ENCODE data around the gene ZNF579. TPM values are rescaled to one million over a fixed set of nuclear protein-coding genes. Genes with fewer than 3 reads are reported as not detected.

The ZNF579 gene
- total RNA-seq, 1 donor from 2014 or later = 15.7 TPM

DNA sequence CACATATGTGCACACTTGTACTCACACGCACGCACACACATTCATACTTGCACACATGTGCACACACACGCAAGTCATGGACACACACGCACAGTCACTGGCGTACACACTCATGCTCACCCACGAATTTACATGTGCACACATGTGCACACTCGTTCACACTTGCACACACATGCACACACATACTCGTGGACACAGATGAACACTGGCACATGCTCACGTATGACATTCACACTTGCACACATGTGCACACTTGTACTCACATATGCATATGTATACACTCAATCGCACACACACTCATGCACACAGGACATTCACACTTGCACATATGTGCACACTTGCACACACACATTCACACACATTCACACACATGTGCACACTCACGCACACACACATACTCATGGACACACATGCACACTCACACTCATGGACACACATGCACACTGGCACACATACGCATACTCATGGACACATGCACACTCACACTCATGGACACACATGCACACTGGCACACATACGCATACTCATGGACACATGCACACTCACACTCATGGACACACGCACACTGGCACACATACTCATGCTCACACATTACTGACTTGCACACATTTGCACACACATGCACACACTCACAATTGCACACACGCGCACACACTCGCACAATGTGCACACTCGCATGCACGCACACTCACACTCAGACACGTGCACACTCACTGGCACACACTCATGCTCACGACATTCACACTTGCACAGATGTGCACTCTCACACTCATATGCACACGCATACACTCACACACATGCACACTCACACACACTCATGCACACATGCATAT lies 53.2 kb downstream of the ZNF579 start:
- ATAC-seq (no peak), DNase-seq (no peak)
- intact Hi-C loops (cut with DNase I) = no loop called here
- Histone ChIP-seq H3K9me3 (no peaks in the 10 kb centered on the region), H3K4me3 (no peak overlapping the region), H3K36me3 (no peaks in the 10 kb centered on the region), H3K27ac (no peak overlapping the region), H3K4me1 (peaks cover 3% of the 10 kb centered on the region), H3K27me3 (no peaks in the 10 kb centered on the region)
- no peak for TF ChIP-seq CTCF (IDR thresholded peaks at IDR 0.05)

Other genes starting within 250 kb of the ZNF579 start
- 11.7 TPM for gene KMT5C, start 241.0 kb downstream of the ZNF579 start, total RNA-seq
- gene COX6B2, start 226.1 kb downstream of the ZNF579 start, total RNA-seq = not detected
- not detected for gene GARIN5B, start 217.6 kb downstream of the ZNF579 start, total RNA-seq
- gene IL11, start 210.4 kb downstream of the ZNF579 start, total RNA-seq = 0.84 TPM
- gene TMEM190, start 204.0 kb downstream of the ZNF579 start, total RNA-seq = not detected
- gene TMEM238, start 196.6 kb downstream of the ZNF579 start, total RNA-seq = 19.8 TPM
- 1,343 TPM for gene RPL28, start 194.9 kb downstream of the ZNF579 start, total RNA-seq
- 19.5 TPM for gene UBE2S, start 173.1 kb downstream of the ZNF579 start, total RNA-seq
- gene SHISA7, start 137.5 kb downstream of the ZNF579 start, total RNA-seq = not detected
- gene ISOC2, start 119.2 kb downstream of the ZNF579 start, total RNA-seq = 25.3 TPM
- gene C19orf85, start 116.1 kb downstream of the ZNF579 start, total RNA-seq = not detected
- 10.2 TPM for gene ZNF628, start 104.2 kb downstream of the ZNF579 start, total RNA-seq
- 14.7 TPM for gene NAT14, start 95.7 kb downstream of the ZNF579 start, total RNA-seq
- gene SSC5D, start 92.4 kb downstream of the ZNF579 start, total RNA-seq = 6.0 TPM
- gene SBK2, start 43.7 kb downstream of the ZNF579 start, total RNA-seq = not detected
- 1.8 TPM for gene SBK3, start 35.3 kb downstream of the ZNF579 start, total RNA-seq
- 14.9 TPM for gene FIZ1, start 18.7 kb upstream of the ZNF579 start, total RNA-seq
- gene ZNF524, start 19.4 kb upstream of the ZNF579 start, total RNA-seq = 28.6 TPM
- 18.4 TPM for gene ZNF865, start 24.8 kb upstream of the ZNF579 start, total RNA-seq
- gene ZNF784, start 43.7 kb upstream of the ZNF579 start, total RNA-seq = 9.7 TPM
- 30.7 TPM for gene ZNF580, start 60.2 kb upstream of the ZNF579 start, total RNA-seq
- gene ZNF581, start 62.8 kb upstream of the ZNF579 start, total RNA-seq = 16.4 TPM
- 11.1 TPM for gene CCDC106, start 67.4 kb upstream of the ZNF579 start, total RNA-seq
- 142 TPM for gene U2AF2, start 74.2 kb upstream of the ZNF579 start, total RNA-seq
- gene EPN1, start 94.4 kb upstream of the ZNF579 start, total RNA-seq = 117 TPM
- not detected for gene NLRP9, start 157.6 kb upstream of the ZNF579 start, total RNA-seq
- gene RFPL4A, start 178.2 kb upstream of the ZNF579 start, total RNA-seq = not detected
- not detected for gene RFPL4AL1, start 188.3 kb upstream of the ZNF579 start, total RNA-seq

All from upper lobe of right lung (tissue), 1 donor.